M059J (cell line): ENCODE results near the gene MUS81. TPM values are rescaled to one million over a fixed set of nuclear protein-coding genes. Genes with fewer than 3 reads are reported as not detected.
"Not testable (repeated sequence)": the region's sequence is repeated elsewhere in the genome, so short reads cannot be mapped to it uniquely, and the experiment has no call there.

ENCODE experiments used
- DNase-seq: peaks from one replicate; pipeline ENCODE4 v3.0.0-alpha.2; 2012; ENCODE audit warnings: low read depth
- total RNA-seq: library from RNA; depleted of rRNA; stranded (reverse); fragments of >200 nt; shearing (Covaris generic); gene quantifications from 2 replicates; pipeline ENCODE4 v1.2.3, GENCODE V29; 2014; rRNA removed

MUS81 gene
- total RNA-seq, result 22.7 and 42.4 TPM in 2 replicates

GRCh38 chr11:65860278-65861164 is at the start of gene MUS81:
Gene MUS81, plus strand, starts transcription at chr11:65860433. Its CDS starts 321 bp downstream, at chr11:65860754.
- peak; percentile 99 for DNase-seq

- no peak for DNase-seq
Observed at GRCh38 chr11:65811764-65812475, 48.3 kb upstream of the MUS81 start.

GRCh38 chr11:65814131-65814985 is 45.9 kb upstream of the MUS81 start:
- DNase-seq, result peak; percentile 13

- DNase-seq, result no peak
Observed at GRCh38 chr11:65814986-65815565, 45.2 kb upstream of the MUS81 start.

GRCh38 chr11:65816696-65817095 is 43.5 kb upstream of the MUS81 start:
- DNase-seq, result no peak

GRCh38 chr11:65817312-65817834 is 42.9 kb upstream of the MUS81 start:
- DNase-seq, result no peak

- DNase-seq, result peak; percentile 76
Observed at GRCh38 chr11:65817835-65818680, 42.2 kb upstream of the MUS81 start.

- no peak for DNase-seq
Observed at GRCh38 chr11:65821107-65821506, 39.1 kb upstream of the MUS81 start.

- DNase-seq, result no peak
Observed at GRCh38 chr11:65822776-65823528, 37.3 kb upstream of the MUS81 start.

GRCh38 chr11:65826984-65827735 is 33.1 kb upstream of the MUS81 start:
- no peak for DNase-seq

- DNase-seq, result no peak
Observed at GRCh38 chr11:65829459-65829858, 30.8 kb upstream of the MUS81 start.

- not testable (repeated sequence) for DNase-seq
Observed at GRCh38 chr11:65832231-65832630, 28.0 kb upstream of the MUS81 start.

- DNase-seq, result peak; percentile 89
Observed at GRCh38 chr11:65833297-65834030, 26.8 kb upstream of the MUS81 start, which contains the start of gene SNX32. Gene SNX32, plus strand, starts transcription at chr11:65833963. Its CDS starts 103 bp downstream, at chr11:65834066.

- no peak for DNase-seq
Observed at GRCh38 chr11:65834202-65834601, 26.0 kb upstream of the MUS81 start.

- DNase-seq, result no peak
Observed at GRCh38 chr11:65842144-65842543, 18.1 kb upstream of the MUS81 start.

GRCh38 chr11:65843811-65844210 is 16.4 kb upstream of the MUS81 start:
- no peak for DNase-seq

- no peak for DNase-seq
Observed at GRCh38 chr11:65844231-65844872, 15.9 kb upstream of the MUS81 start.
